CD4-positive, alpha-beta T cell treated with Interleukin-17A for 1 hour (primary cell): Measurements from ENCODE around the gene KLHL42.

ENCODE experiments used
- DNase-seq: peaks from one replicate; pipeline ENCODE4 v3.0.0-alpha.2; 2020

The KLHL42 gene

GRCh38 chr12:27781680-27782079, 1.6 kb downstream of the KLHL42 start:
- DNase-seq: no peak

- DNase-seq: no peak
Observed at GRCh38 chr12:27782481-27782880, 2.4 kb downstream of the KLHL42 start.

DNA sequence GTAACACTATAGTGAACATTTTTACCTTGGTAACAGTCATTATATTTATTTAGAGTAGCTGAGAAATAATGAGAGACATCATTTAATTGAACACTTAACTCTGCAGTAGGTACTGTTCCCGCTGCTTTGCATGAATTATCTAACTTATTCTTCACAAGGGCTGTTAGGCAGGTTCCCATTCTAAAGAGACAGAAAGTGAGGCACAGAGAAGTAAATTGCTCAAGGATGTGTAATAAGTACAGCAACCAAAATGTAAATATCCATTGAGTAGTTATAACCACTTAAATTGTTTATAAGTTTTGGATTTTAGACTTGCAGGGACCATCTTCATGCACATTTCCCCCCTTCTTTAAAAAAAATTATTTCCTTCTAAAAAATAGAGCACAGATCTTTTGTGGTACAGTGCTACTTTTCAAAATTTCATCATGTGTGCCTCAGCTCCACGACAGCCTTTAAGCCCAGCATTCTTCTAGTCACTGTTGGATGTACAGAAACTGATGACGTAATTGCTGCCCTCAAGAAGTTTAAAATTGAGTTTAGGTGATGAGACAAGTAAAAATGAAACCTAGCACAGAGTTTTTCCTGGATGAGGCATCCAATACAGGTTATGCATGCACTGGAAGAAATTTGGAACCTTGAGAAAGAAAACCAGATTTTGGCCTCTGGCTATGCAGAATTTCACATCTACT, 6.0 kb downstream of the KLHL42 start:
- DNase-seq: no peak

GRCh38 chr12:27787559-27787958, 7.5 kb downstream of the KLHL42 start:
- no peak for DNase-seq

DNA sequence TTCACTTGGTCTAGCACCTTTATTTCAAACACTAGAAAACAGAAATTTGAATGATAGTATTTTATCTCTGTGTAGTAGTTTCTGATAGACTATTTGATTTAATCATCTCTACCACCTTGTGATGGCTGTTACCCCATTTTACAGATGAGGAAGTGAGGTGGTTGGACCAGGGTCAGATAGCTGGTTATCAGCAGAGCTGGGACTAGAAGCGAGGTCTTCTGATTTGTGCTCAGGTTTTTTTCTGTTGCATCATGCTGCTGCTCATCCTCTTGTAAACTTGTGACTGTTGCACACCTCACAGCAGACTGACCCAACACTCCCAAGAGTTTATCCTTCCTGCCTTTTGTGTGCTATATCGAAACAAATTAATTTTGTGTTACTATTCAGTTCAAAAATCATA, 10.1 kb downstream of the KLHL42 start:
- DNase-seq: no peak

DNA sequence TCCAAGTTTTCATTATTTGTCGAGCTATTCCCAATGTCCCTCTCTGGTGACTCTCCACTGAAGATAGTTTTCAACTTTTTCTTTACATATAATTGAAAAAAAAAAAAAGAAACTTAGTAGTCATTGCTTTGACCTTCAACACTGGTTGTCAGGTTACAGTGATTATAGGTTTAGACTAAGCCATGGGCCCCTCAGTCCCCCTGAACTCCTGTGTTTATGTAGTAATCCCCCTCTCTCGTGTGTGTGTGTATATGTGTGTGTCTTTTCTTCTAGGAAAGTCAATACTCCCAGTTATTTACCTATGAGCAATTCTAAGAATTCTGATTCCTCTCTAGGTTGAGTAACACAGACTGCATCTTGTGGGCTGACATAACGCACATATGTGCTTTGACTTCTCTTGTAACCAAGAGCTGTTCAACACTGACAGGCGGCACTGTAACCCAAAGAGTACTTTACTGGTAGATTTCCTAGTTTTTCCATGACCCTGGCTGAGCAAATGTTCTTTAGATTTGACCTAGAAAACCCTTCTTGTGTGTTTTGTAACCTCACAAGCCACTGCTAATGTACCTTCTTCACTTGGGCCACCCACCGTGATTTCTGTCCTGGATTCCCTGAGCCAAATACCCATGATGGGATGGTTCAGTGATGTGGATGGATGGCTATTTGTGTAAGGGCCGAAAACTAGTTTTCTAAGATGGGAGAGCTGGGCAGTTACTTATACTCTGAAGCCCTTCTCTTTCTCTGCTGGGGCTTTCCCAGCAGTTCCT, 15.0 kb downstream of the KLHL42 start:
- no peak for DNase-seq

DNA sequence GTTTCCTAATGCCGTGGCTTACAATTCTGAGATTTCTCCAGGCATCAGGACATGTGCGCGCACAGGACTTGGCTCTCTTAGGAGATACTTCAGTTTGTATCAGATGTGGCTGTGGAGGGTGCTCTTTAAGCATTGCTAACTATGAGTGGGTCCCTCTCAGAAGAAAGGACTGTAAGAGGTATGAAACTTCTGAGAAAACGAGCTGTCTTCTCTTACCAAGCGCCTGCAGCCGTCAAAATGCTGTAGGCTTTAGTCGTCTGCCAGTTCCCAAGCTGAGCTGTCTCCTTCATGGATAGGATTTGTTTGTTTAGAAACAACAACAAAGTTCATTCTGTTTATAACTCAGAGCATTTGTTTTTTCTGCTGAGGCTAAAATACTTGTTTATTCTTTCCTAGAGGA, 16.1 kb downstream of the KLHL42 start:
- DNase-seq: no peak

GRCh38 chr12:27797301-27798025, 17.4 kb downstream of the KLHL42 start:
- DNase-seq: no peak

DNA sequence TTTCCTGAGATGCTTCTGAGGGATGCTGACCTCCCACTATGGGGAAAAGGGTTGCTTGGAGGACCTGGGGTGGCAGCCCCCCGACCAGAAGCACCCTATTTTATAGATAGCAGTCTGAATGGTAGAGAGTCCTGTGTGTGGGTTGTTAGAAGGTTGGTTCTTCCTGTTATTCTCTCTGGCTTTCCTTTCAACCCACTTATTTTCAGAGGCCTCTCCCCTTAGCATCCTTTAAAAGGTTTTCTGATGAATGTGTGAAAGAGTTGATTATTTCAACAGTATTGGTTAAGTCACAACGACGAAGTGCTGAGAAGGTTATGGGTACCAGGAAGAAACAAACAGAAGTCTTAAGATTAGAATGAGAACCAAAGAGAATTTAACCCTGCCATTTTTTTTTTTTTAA, 20.8 kb downstream of the KLHL42 start:
- DNase-seq: no peak

DNA sequence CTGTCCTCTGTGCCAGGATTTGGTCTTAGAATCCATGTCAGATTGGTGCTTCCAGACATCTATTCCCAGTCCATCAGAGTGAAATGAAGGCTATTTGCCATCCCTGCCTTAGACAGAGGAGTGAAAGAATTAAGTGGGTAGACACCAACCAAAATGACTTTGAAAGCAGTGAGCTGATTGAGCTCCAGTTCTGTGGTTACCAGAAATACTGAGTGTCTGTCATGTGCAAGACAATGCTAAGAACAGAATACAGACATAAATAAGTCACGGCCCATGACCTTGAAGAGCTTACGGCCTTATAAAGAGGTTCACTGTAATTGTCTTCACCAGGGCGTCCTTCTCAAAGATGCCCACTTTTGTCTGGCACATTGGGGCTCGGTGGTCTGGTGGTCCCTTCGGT, 21.6 kb downstream of the KLHL42 start:
- no peak for DNase-seq

DNA sequence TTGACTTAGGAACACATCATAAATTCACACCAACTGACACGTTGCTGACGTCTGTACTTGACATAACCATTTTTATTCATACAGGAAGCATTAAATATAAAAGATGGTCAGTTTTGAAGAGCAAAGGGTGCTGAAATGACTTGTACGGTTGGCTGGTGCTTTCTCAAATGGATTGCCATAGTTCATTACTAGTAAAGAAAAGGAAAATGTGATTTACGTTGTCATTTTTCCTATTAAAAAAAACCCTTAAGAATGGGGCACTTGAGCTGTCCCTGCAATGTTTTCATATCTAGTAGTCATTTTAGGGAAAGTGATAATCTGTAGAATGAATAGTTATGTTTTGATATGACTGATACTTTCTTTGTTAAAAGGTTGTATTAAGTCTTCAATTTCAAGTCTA, 22.5 kb downstream of the KLHL42 start:
- DNase-seq: no peak

DNA sequence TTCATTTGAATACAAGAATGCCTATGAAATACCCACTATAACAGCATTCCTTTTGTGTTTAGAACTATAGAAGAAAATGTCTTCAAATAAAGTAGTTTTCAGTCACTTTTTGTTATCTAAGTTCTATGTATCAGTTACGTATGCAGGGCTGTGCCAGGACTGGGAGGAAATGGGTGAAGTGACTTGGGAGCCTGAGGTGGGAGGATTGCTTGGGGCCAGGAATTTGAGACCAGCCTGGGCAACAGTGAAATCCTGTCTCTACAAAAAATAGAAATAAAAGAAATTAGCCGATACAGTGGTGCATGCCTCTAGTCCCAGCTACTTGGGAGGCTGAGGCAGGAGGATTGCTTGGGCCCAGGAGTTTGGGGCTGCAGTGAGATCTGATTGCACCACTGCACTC, 22.9 kb downstream of the KLHL42 start:
- DNase-seq: no peak

GRCh38 chr12:27805238-27805637, 25.2 kb downstream of the KLHL42 start:
- no peak for DNase-seq

DNA sequence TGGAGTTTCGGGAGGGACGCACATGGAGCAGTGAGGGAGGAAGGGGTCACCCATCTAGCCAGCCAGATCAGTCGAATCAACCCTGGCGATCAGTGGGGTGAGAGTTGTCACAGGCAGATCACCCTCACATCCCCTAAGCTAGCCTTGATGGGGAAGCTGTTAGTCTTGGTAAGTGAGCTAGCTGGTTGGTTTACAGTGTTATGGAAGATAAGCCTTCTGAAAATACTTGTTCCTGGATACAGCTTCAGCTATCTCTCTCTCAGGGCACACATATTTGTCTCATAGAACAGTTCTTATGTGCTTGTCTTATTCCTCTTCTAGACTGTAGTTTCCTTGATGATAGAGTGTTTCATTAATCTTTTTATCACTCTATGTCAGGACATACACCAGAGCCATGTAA, 26.2 kb downstream of the KLHL42 start:
- no peak for DNase-seq

DNA sequence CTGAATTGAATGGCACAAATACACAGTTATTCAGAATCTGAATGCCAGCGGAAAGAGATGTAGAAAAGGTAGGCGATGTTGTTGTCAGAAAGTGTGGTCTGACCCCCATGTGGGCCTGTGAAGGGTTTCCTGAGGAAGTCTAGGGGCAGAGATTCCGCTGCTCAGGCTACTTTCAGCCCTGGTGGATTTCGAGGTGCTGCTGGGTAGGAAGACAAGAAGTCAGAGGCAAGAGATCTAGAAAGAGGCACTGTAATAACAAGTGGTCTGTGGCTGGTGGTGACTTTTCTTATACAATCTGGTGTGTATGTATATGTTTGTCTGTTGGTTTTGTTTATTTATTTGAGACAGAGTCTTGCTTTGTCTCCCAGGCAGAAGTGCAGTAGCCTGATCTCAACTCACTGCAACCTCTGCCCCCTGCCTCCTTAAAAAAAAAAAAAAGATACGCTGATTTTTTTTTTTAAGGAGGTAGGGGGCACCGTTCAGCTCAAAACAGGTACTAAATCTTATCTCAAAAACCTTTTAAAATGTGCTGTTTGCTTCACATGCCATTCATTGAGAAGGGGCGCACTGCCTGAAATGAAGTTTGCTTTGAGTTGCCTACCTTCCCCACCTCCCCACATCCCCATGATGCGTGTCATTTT, 27.1 kb downstream of the KLHL42 start:
- DNase-seq: peak; percentile 35

DNA sequence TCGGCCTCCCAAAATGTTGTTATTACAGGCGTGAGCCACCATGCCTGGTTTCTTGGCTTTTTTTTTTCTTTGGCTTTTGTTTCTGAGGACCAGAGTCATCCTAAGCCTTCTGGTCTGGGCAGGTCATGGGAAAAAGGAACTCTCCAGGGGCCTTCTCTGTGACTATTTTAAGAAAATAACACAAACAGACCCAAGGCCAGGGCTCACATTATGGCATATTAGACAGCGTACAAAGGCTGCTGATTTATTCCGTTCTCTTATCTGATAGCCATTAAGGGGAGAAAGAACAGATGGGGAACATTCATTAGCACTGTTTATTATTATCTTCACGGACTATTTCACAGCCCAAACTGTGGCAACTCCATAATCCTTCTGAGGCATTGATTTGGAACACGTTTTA, 28.8 kb downstream of the KLHL42 start:
- DNase-seq: no peak

GRCh38 chr12:27810756-27811155, 30.7 kb downstream of the KLHL42 start:
- DNase-seq: no peak

GRCh38 chr12:27812502-27812901, 32.5 kb downstream of the KLHL42 start:
- DNase-seq: no peak

DNA sequence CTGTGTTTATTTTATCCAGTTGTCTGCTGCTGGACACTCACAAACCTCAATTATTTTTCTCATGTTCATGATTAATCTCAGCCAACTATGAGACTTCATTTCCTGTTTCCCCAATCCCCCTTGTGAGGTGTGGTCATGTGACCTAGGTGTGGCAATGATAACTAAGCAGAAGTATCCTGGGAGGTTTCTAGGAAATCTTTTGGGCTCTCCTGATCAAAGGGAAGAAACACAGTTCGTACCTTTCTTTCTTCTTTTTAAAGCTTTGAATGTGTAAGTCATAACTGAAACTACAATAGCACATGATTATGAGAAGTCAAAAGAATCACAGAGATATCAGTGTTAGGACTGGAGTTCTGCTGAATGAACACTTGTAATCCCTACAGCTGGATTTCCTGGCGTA, 34.4 kb downstream of the KLHL42 start:
- no peak for DNase-seq

DNA sequence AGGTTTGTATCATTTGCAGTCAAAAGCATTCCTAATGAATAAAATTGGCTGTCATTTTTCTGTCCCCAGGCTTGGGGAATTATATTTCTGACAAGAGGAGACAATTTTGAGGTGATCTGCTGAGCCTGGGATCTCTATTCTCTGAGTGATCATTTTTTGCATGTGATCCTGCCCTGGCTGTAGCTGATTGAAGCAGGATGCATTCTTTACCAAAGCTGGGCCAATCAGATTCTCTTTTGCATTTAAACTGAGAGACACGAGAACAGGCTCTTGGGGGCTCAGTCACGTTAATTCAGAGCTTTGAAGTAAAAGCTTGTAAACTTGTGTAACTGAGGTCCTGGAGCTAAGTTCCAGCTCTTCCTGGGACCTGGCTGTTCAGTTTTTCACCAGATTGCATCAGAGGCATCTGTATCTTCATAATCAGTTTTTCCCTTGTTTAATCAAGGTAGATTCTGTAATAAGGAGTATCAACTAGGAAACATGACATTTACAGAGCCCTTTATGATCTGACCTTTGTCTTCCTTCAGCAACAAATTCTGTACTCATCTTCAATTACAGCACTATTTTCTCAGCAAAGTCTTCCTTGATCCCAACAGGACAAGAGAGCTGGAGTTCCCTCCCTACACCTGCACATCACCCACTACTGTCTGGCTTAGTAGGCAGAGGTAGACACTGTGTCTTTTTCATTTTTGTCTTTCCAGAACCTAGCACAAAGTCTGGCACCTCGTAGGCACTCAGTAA, 35.0 kb downstream of the KLHL42 start:
- DNase-seq: no peak

DNA sequence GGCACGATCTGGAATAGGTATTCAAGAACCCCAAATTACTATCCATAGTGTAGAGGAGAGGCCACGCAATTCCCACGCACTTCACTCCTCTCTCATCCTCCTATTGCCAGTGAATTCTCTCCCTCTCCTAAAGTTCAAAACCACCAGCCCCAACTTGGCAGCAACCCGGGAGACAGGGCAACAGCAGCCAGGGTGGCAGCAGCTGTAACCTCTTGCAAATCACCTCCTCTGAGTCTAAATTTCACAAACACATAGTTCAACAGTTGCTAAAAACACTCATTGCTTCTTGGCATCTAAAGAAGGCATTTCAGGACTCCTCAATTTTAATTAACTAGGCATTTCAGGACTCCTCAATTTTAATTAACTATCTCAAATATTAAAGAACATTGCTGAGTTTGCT, 37.7 kb downstream of the KLHL42 start:
- DNase-seq: no peak

DNA sequence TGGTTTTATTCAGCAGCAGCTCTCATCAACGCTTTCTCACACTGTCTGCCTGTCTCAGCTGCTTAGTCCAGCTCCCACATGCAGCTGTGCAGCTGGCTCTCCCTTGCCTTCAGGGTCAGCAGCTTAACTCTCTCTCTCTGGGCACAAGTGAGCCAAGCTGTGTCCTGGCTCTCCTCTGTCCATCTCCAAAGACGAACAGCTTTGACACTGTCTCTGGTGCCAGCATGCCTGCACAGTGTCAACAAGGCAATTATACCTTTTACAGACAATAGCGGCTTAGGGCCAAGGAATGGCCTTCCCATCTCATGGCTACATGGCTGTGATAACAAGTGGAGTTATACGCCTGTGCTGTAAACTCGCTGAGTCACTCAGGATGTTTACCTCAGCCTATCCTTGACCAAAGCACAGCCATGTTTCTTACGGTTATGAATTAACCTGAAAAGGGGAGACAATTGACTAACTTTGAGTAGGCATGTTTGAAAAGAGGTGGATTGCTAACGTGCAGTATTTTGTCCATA, 38.4 kb downstream of the KLHL42 start:
- DNase-seq: no peak

DNA sequence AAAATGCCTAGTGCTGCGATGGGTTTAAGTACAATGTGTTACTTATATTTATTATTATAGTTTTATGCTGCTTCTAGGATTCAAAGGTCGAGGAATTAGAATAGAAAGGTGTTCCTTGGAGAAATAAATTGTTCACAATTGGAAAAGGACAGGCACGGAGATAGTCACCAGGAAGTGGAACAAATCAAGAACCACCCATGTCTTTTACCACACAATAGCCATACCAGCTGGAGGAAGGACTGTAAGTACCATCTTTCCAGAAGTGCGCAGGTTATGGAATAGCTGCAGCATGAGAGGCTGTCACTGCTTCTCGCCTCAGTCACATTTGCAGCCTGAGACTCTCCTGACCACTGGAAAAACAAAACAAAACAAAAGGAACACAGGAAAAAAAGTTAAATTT, 40.5 kb downstream of the KLHL42 start:
- no peak for DNase-seq
